SK-N-SH (cell line): ENCODE measurements around the gene PTPRG. TPM values are rescaled to one million over a fixed set of nuclear protein-coding genes. Genes with fewer than 3 reads are reported as not detected.

Experiments
- CTCF ChIA-PET: fragments of 300-600, 350-600 bp; formaldehyde crosslinking; extraction: SDS; loops from one replicate; lab custom pipeline; 2021; lab: Yijun Ruan, JAX
- POLR2A ChIA-PET: fragments of 350-600 bp; sonication (Branson Sonifier 250); formaldehyde crosslinking; extraction: SDS; loops from one replicate; lab custom pipeline; 2020; ENCODE audit warnings: antibody characterized with exemption, inconsistent platforms; lab: Yijun Ruan, JAX
- DNase-seq: peaks from one replicate; pipeline ENCODE4 v3.0.0; 2012
- H2AFZ ChIP-seq: fragments of 200-600 bp; sonication (generic); 2 replicates; pipeline ENCODE4 v1.8.1; 2016; ENCODE audit warnings: antibody characterized with exemption, mild to moderate bottlenecking, low read depth
- H3F3A ChIP-seq: fragments of 200-600 bp; sonication (generic); replicated peaks from 2 replicates; pipeline ENCODE3; 2016; ENCODE audit warnings: antibody characterized with exemption, mild to moderate bottlenecking; ENCODE audit not compliant: insufficient read depth
- H3K27ac ChIP-seq, 2 experiments: fragments of 200-500 bp in 1 of 2; fragments of 200-600 bp in 1 of 2; sonication (Bioruptor generic) in 1 of 2; sonication (generic), shearing (Covaris generic) in 1 of 2; 2 replicates each; pipeline versions ENCODE4 v1.5.1 to v1.6.1; 2014 to 2016; ENCODE audit warnings: low read depth in 2 of 2, inconsistent platforms in 1 of 2, low read length in 1 of 2, mild to moderate bottlenecking in 1 of 2, mixed read lengths in 1 of 2
- H3K27me3 ChIP-seq: fragments of 200-600 bp; sonication (generic), shearing (Covaris generic); 2 replicates; pipeline ENCODE4 v1.6.1; 2016; ENCODE audit warnings: mixed run types; ENCODE audit not compliant: insufficient read depth
- H3K36me3 ChIP-seq, 2 experiments: fragments of 200-500 bp in 1 of 2; fragments of 200-600 bp in 1 of 2; sonication (Bioruptor generic) in 1 of 2; sonication (generic) in 1 of 2; replicated peaks in 1 of 2; 2 replicates each; pipeline versions ENCODE3 to v1.5.1; 2014 to 2016; ENCODE audit warnings: low read length in 1 of 2, mild to moderate bottlenecking in 1 of 2; ENCODE audit not compliant: insufficient read depth in 2 of 2, control insufficient read depth in 1 of 2
- H3K4me1 ChIP-seq, 2 experiments: fragments of 200-500 bp in 1 of 2; fragments of 200-600 bp in 1 of 2; sonication (Bioruptor generic) in 1 of 2; sonication (generic), shearing (Covaris generic) in 1 of 2; 2 replicates each; pipeline versions ENCODE4 v1.5.1 to v1.6.1; 2014 to 2016; ENCODE audit warnings: low read depth in 1 of 2, low read length in 1 of 2, mixed run types in 1 of 2; ENCODE audit not compliant: insufficient read depth in 2 of 2, control insufficient read depth in 1 of 2
- H3K4me2 ChIP-seq: fragments of 200-600 bp; sonication (generic), shearing (Covaris generic); 2 replicates; pipeline ENCODE4 v1.6.1; 2017; ENCODE audit warnings: mixed run types
- H3K4me3 ChIP-seq, 2 experiments: fragments of 200-500 bp in 1 of 2; fragments of 200-600 bp in 1 of 2; sonication (Bioruptor generic) in 1 of 2; sonication (generic), shearing (Covaris generic) in 1 of 2; 2 replicates each; pipeline versions ENCODE4 v1.5.1 to v1.8.1; 2014 to 2016; ENCODE audit warnings: low read depth in 2 of 2, inconsistent platforms in 1 of 2, low read length in 1 of 2, mild to moderate bottlenecking in 1 of 2, mixed read lengths in 1 of 2, moderate library complexity in 1 of 2
- H3K79me2 ChIP-seq: fragments of 200-600 bp; sonication (generic); 2 replicates; pipeline ENCODE4 v1.8.1; 2017; ENCODE audit warnings: mild to moderate bottlenecking; ENCODE audit not compliant: insufficient read depth
- H3K9ac ChIP-seq: fragments of 200-600 bp; sonication (generic); 2 replicates; pipeline ENCODE4 v1.6.1; 2017; ENCODE audit warnings: mixed run types
- H3K9me2 ChIP-seq: fragments of 200-600 bp; sonication (generic); 2 replicates; pipeline ENCODE4 v1.6.1; 2017; ENCODE audit warnings: mixed run types
- H3K9me3 ChIP-seq: fragments of 200-600 bp; sonication (generic); 2 replicates; pipeline ENCODE4 v1.6.1; 2017; ENCODE audit warnings: mixed run types, mild to moderate bottlenecking, moderate library complexity
- H4K20me1 ChIP-seq: fragments of 200-600 bp; sonication (generic); 2 replicates; pipeline ENCODE4 v1.6.1; 2017; ENCODE audit warnings: mild to moderate bottlenecking, mixed run types; ENCODE audit not compliant: insufficient read depth
- EP300 ChIP-seq, 2 experiments: IDR thresholded peaks; 2 replicates each; pipeline versions ENCODE4 v1.4.0 to v1.6.1; 2012; ENCODE audit warnings: borderline replicate concordance in 1 of 2, low read depth in 1 of 2, low read length in 1 of 2
- FOSL2 ChIP-seq: IDR thresholded peaks from 2 replicates; pipeline ENCODE4 v1.4.0; 2012; ENCODE audit warnings: low read depth, mild to moderate bottlenecking, moderate library complexity, borderline replicate concordance
- FOXJ3 ChIP-seq: sonication (generic); formaldehyde crosslinking; IDR thresholded peaks from 2 replicates; pipeline ENCODE4 v1.5.1; 2020; ENCODE audit warnings: mild to moderate bottlenecking, missing genetic modification reagents
- JUND ChIP-seq: IDR thresholded peaks from 2 replicates; pipeline ENCODE4 v1.4.0; 2012
- MAX ChIP-seq: IDR thresholded peaks from 2 replicates; pipeline ENCODE4 v1.4.0; 2012; ENCODE audit warnings: low read depth
- PBX3 ChIP-seq: IDR thresholded peaks from 2 replicates; pipeline ENCODE4; 2012
- RAD21 ChIP-seq: IDR thresholded peaks from 2 replicates; pipeline ENCODE4 v1.6.1; 2012; ENCODE audit warnings: mild to moderate bottlenecking, low read length
- REST ChIP-seq: IDR thresholded peaks from 2 replicates; pipeline ENCODE4 v1.6.1; 2012; ENCODE audit warnings: mild to moderate bottlenecking, low read depth, low read length, moderate library complexity
- SMC3 ChIP-seq: IDR thresholded peaks from 2 replicates; pipeline ENCODE4 v1.6.1; 2012; ENCODE audit warnings: low read depth, low read length, improper control_type of control experiment
- TCF12 ChIP-seq: IDR thresholded peaks from 2 replicates; pipeline ENCODE4 v1.4.0; 2012
- TEAD4 ChIP-seq: IDR thresholded peaks from 2 replicates; pipeline ENCODE4 v1.4.0; 2012; ENCODE audit warnings: mild to moderate bottlenecking, borderline replicate concordance; ENCODE audit not compliant: insufficient read depth
- USF1 ChIP-seq: IDR thresholded peaks from 2 replicates; pipeline ENCODE4 v1.4.0; 2012; ENCODE audit warnings: low read depth, borderline replicate concordance
- WGBS: methylation state at CpG from one replicate; pipeline ENCODE4 v1.1.6; 2017; ENCODE audit warnings: low lambda C conversion rate; 5-methylcytosine and 5-hydroxymethylcytosine counted together
- polyA plus RNA-seq, 3 experiments: library from polyadenylated mRNA; depleted of rRNA; stranded (reverse); fragments of >200 nt; gene quantifications; 2 replicates each; pipeline ENCODE4 v1.2.3, GENCODE V29; 2012
- TF ChIP-seq, protein P1 (sequence below): fragments of 200-600 bp; sonication (generic); IDR thresholded peaks from 2 replicates; pipeline ENCODE4 v1.6.1; 2017; ENCODE audit warnings: antibody characterized with exemption, mild to moderate bottlenecking, moderate library complexity

Gene PTPRG
- polyA plus RNA-seq, 1 of the 3 experiments (the other 2 are of a cell fraction): 14.1 TPM

DNA sequence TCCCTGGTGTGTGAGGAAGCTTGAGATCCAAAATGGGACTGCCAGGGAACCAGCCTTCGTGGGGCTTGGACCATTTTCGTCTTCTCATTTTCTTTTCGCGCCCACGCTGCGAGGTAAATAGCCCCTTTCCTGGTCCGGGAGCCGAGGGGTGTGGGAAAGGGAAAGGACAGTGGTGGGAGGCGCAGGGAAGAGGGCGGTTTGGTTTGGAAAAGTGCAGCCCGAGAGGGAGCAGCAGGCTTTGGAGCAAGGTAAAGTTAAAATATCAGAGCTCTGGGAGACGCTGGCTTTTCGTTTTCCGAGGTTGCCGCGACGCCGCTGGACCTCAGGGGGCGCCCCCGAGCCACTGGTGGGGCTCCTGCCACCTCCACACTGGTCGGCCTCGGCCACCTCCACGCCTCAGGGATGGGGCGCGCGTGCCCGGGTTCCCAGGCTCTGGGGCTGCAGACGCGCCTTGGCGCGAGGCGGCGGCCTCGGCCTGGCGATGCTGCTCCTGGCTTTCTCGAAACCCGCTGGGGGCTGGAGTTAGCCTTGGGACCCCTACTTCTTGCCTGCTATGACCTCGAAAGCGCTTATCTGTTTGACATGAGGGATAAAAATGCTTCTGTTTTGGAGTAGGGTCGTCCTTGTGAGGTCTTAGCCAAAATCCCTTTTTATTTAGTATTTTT lies 3.2 kb downstream of the PTPRG start:
- Histone ChIP-seq H3K27ac (peak overlapping the region in 1 of 2 experiments; percentile 60; a peak in 2 of 4 replicates), H3K27me3 (no peaks in the 10 kb centered on the region), H3K9me2 (no peaks in the 10 kb centered on the region), H3K4me3 (peak overlapping the region; percentile 74 to 88; a peak in 3 of 4 replicates), H3K79me2 (peaks cover 78% of the 10 kb centered on the region), H3K9me3 (no peaks in the 10 kb centered on the region), H3K4me2 (peak overlapping the region; percentile 93), H3K36me3 (no peaks in the 10 kb centered on the region), H2AFZ (no peak overlapping the region), H3F3A (no peaks in the 10 kb centered on the region), H4K20me1 (peaks cover 8% of the 10 kb centered on the region; the same call in 1 of the 2 replicates), H3K9ac (peak overlapping the region; percentile 91; the same call in 1 of the 2 replicates), H3K4me1 (peaks cover 9 to 12% of the 10 kb centered on the region in 2 experiments; a peak in 2 of 4 replicates)
- DNase-seq: peak; percentile 79
- 49% methylated on average over 17 of the region's 40 CpGs for WGBS
- POLR2A ChIA-PET: no interaction called here
- CTCF ChIA-PET: interaction anchor here (0.6 to 1.9 kb wide), 11 partner anchors 10 to 624 kb away, joined by 3 to 8 read pairs (median 4); no protein-coding TSS in a partner anchor
- TF ChIP-seq, protein P1, sequence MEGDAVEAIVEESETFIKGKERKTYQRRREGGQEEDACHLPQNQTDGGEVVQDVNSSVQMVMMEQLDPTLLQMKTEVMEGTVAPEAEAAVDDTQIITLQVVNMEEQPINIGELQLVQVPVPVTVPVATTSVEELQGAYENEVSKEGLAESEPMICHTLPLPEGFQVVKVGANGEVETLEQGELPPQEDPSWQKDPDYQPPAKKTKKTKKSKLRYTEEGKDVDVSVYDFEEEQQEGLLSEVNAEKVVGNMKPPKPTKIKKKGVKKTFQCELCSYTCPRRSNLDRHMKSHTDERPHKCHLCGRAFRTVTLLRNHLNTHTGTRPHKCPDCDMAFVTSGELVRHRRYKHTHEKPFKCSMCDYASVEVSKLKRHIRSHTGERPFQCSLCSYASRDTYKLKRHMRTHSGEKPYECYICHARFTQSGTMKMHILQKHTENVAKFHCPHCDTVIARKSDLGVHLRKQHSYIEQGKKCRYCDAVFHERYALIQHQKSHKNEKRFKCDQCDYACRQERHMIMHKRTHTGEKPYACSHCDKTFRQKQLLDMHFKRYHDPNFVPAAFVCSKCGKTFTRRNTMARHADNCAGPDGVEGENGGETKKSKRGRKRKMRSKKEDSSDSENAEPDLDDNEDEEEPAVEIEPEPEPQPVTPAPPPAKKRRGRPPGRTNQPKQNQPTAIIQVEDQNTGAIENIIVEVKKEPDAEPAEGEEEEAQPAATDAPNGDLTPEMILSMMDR: peak; percentile 79
- TF ChIP-seq MAX: peak; percentile 80
- no peak for TF ChIP-seq FOXJ3 (CRISPR knock-in tag)
- peak; percentile 70 for TF ChIP-seq RAD21
- peak; percentile 33; the same call in 1 of the 2 replicates for TF ChIP-seq TEAD4
- TF ChIP-seq REST: no peak
- TF ChIP-seq SMC3: peak; percentile 61
- TF ChIP-seq EP300 (IDR thresholded peaks at IDR 0.05; ENCODE audit: borderline replicate concordance in 1 of 2, low read depth in 1 of 2, low read length in 1 of 2): peak in 1 of 2 experiments; percentile 12; a peak in 1 of 4 replicates

DNA sequence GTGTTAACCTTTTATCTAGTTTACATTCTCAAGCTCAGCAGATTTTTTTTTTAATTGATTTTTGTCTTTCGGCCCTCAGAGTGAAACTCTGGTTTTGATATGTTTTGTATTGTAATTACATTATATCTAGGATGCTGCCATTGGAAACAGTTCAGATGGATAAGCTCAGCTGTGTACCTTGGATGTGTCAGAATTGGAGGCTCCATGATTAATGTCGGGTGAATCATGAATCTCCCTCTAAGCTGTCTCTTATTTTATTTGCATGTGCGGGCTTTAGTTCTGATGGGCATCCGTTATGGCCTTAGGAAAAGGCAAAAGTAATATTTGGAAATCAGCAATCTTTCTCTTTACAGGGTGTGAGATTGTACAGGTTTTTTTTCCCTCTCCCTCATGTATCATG lies 4.2 kb downstream of the PTPRG start:
- H3K27me3 ChIP-seq: no peaks in the 10 kb centered on the region
- no peak overlapping the region for H3K27ac ChIP-seq
- no peaks in the 10 kb centered on the region for H3K9me2 ChIP-seq
- H3K79me2 ChIP-seq: peaks cover 89% of the 10 kb centered on the region
- peak; percentile 42; the same call in 1 of the 2 replicates for TF ChIP-seq TCF12
- peak; percentile 44; the same call in 1 of the 2 replicates for TF ChIP-seq FOSL2
- peak; percentile 77 for TF ChIP-seq PBX3
- TF ChIP-seq USF1: no peak
- TF ChIP-seq RAD21: no peak
- 0 out of 2 replicates have a peak, but pooled peaks have one; percentile 36 for TF ChIP-seq JUND
- no peaks in the 10 kb centered on the region for H3K9me3 ChIP-seq
- no peak overlapping the region for H2AFZ ChIP-seq
- no peak overlapping the region for H3K4me3 ChIP-seq
- H3K4me1 ChIP-seq: peaks cover 9 to 10% of the 10 kb centered on the region in 2 experiments; a peak in 2 of 4 replicates
- ChIA-PET CTCF (interaction anchor here (0.8 to 1.9 kb wide), 7 partner anchors 9 to 622 kb away, joined by 3 to 8 read pairs (median 5); no protein-coding TSS in a partner anchor), POLR2A (no interaction called here)
- H3F3A ChIP-seq: no peaks in the 10 kb centered on the region
- 82% methylated on average over 4 of the region's 4 CpGs for WGBS
- H3K4me2 ChIP-seq: peak overlapping the region; percentile 93; the same call in 1 of the 2 replicates
- peaks cover 8% of the 10 kb centered on the region; the same call in 1 of the 2 replicates for H4K20me1 ChIP-seq
- H3K36me3 ChIP-seq: no peaks in the 10 kb centered on the region
- no peak overlapping the region for H3K9ac ChIP-seq
- DNase-seq: no peak
